GM10248 (cell line): ENCODE results near the gene ADAMTSL1.

ENCODE experiments used
- CTCF ChIA-PET: fragments of 300-600 bp; sonication (Branson Sonifier 250); formaldehyde crosslinking; extraction: SDS; loops from one replicate; lab custom pipeline; 2021; ENCODE audit warnings: antibody characterized with exemption; lab: Yijun Ruan, JAX
- POLR2A ChIA-PET: fragments of 350-650 bp; sonication (Branson Sonifier 250); formaldehyde crosslinking; extraction: SDS; loops from one replicate; lab custom pipeline; 2020; ENCODE audit warnings: antibody characterized with exemption; lab: Yijun Ruan, JAX
- DNase-seq: peaks from one replicate; pipeline ENCODE4 v3.0.0; 2012; ENCODE audit errors: extremely low spot score
- CTCF ChIP-seq: IDR thresholded peaks from 2 replicates; pipeline ENCODE4 v1.5.1; 2012; ENCODE audit warnings: mild to moderate bottlenecking, low read depth; ENCODE audit errors: extremely low read depth, missing control alignments, control extremely low read depth

ADAMTSL1 gene

GRCh38 chr9:18776836-18777820 lies 303.2 kb downstream of the ADAMTSL1 start:
- CTCF ChIA-PET, result interaction anchor here (0.8 to 1.8 kb wide), 5 partner anchors 10 to 334 kb away, joined by 3 to 6 read pairs (median 3); no protein-coding TSS in a partner anchor
- no peak for TF ChIP-seq CTCF
- no peak for DNase-seq
- POLR2A ChIA-PET, result no interaction called here

- no peak for TF ChIP-seq CTCF
- POLR2A ChIA-PET, result no interaction called here
- DNase-seq, result no peak
- CTCF ChIA-PET, result interaction anchor here (0.7 to 1.8 kb wide), 5 partner anchors 9 to 335 kb away, joined by 3 to 6 read pairs (median 3); no protein-coding TSS in a partner anchor
Observed at GRCh38 chr9:18778147-18778546, 304.2 kb downstream of the ADAMTSL1 start.

GRCh38 chr9:18778846-18779245 lies 304.9 kb downstream of the ADAMTSL1 start:
- ChIA-PET CTCF (interaction anchor here (1.1 to 1.8 kb wide), 2 partner anchors 10 to 13 kb away, joined by 3 to 6 read pairs; no protein-coding TSS in a partner anchor), POLR2A (no interaction called here)
- DNase-seq, result no peak
- TF ChIP-seq CTCF, result no peak

- DNase-seq, result no peak
- ChIA-PET POLR2A (interaction anchor here (0.5 kb wide), 1 partner anchor 126 kb away, joined by 5 read pairs; no protein-coding TSS in a partner anchor), CTCF (interaction anchor here (1.1 kb wide), 1 partner anchor 21 kb away, joined by 4 read pairs; no protein-coding TSS in a partner anchor)
- no peak for TF ChIP-seq CTCF
Observed at GRCh38 chr9:18783909-18784308, 310.0 kb downstream of the ADAMTSL1 start.

- POLR2A ChIA-PET, result no interaction called here
- CTCF ChIA-PET, result interaction anchor here (0.9 kb wide), 1 partner anchor 8 kb away, joined by 4 read pairs; no protein-coding TSS in a partner anchor
- DNase-seq, result no peak
- TF ChIP-seq CTCF, result no peak
Observed at GRCh38 chr9:18785604-18786003, 311.7 kb downstream of the ADAMTSL1 start.

- CTCF ChIA-PET, result interaction anchor here (0.7 to 1.9 kb wide), 3 partner anchors 8 to 16 kb away, joined by 3 to 6 read pairs (median 4); no protein-coding TSS in a partner anchor
- TF ChIP-seq CTCF, result no peak
- no peak for DNase-seq
- POLR2A ChIA-PET, result no interaction called here
Observed at GRCh38 chr9:18786196-18786595, 312.2 kb downstream of the ADAMTSL1 start.
